SHP77 (cell line): ENCODE data around the gene CRHR2.

Experiments
- DNase-seq, 2 experiments: peaks; one replicate each; lab custom pipeline; 2025; lab: John Stamatoyannopoulos, UW

Gene CRHR2

DNA sequence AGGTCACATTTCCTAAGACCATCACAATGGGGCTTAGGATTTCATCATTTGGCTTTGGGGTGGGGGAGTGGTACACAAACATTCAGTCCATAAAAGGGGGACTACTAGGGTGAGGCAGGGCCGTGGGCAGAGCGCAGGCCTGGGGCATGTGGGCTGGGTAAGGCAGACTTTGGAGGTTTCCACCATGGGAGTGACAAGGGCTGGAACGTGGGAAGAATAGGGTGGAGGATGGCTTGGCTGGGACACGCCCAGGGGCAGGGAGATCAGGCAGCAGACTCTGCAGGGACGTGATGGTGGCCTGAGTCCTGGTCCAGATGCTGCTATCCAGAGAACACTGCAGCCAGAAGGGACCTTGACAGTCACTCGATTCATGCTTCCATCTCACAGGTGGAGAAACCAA, 24.7 kb upstream of the CRHR2 start:
- no peak for DNase-seq

- DNase-seq = no peak
These were observed 24.1 kb upstream of the CRHR2 start for GRCh38 chr7:30706316-30706715.

GRCh38 chr7:30705596-30705995, 23.3 kb upstream of the CRHR2 start:
- no peak for DNase-seq

- DNase-seq = no peak
These were observed 22.8 kb upstream of the CRHR2 start for GRCh38 chr7:30705008-30705407.

- DNase-seq = no peak
These were observed 21.5 kb upstream of the CRHR2 start for GRCh38 chr7:30703756-30704155.

GRCh38 chr7:30702200-30702599, 19.9 kb upstream of the CRHR2 start:
- DNase-seq = no peak

DNA sequence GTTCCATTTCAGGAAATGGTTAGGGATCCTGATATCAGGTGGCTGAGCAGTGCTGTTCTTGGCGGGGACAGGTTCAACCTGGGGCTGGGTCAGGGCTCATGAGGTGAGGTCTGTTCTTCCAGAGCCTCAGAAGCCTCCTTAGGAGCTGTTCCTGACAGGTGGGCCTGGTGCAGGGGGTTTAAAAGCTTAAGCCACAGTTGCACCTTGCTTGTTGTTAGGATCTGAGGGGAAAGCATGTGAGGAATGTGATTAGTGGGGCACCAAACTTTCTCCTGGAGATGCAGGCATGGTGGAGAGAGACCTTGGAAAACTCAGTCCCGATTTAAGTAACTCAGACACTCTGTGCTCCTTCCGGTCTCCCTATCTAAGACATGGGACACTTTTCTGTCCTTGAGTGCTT, 18.7 kb upstream of the CRHR2 start:
- no peak for DNase-seq

- peak in 1 of 2 experiments; percentile 20 for DNase-seq
These were observed 17.6 kb upstream of the CRHR2 start for GRCh38 chr7:30699706-30700495.

- no peak for DNase-seq
These were observed 16.2 kb upstream of the CRHR2 start for GRCh38 chr7:30698481-30698880.

DNA sequence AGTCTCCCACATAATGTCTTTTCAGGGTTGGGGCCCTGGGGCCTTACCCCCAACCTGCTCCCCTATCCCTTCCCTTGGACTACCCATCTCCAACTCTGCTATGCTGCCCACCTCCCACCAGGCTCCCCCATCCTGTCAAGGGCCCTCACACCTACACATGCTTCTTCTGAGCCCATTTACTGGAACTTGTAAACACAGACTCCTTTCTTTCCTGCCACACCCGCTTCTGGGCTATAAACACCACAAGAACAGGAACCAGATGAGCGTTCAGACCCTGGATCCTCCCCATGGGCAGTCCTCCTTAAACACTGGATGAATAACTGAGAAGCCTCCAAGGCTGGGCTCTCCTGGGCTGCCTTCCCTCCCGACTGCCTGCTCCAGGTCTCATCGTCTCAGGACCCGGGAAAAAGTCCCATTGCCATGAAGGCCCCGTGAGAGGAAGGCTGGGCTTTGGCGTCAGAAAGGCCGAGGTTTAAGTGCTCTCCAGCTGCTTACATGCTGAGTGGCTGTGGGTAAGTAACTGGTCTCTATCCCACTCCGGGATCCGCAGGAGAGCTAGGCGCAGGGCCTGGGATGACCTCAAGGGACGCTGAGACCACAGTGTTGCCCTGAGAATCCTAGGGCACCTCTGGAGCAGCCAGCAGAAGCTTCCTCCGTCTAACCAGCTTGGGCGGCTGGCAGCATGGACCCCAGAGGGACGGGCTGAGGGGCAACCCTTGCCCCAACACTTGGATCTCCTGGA, 15.6 kb upstream of the CRHR2 start:
- DNase-seq = no peak

GRCh38 chr7:30694774-30695721, 12.8 kb upstream of the CRHR2 start:
- no peak for DNase-seq

DNA sequence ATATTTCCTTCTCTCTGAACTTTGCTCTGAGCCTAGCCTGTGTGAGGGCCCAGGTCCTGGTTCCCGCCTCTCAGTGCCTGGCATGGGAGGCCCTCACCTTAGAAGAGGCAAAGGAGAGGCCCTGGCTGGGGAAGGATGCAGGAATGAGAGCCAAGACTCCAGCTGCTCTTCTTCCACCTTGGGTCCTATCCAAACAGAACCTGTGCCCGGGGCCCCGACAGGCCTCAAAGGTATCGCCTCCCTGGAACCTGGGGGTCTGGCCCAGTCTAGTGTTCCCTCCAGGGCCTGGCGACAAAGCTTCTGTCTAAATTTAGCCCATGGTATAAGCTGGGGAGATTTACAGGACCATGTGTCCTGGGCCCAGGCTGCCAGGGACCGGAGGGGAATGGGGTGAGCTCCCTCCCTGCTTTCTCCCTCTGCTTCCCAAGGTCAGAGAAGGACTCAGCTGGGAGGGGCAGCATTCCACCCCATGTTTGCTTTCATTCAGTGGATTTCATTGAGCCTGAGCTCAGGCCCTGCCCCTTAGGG, 12.0 kb upstream of the CRHR2 start:
- DNase-seq = no peak

DNA sequence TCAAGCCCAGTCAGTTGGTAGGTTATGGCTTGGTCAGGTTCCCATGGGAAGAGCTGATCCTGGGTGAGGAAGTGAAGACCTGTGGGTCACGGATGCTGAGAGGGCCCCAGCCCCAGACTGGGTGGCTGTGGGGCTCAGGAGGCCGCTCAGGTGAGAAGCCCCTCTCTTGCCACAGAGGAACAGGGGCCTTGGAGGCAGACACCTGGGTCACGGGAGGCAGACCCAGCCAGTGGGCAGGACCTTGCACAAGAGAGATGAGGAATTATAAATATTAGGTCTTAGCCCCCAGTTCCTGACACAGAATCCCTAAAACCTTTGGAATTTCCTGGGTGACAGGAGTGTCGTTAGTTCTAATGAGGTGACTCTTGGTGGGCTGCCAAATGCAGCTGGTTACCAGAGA, 10.6 kb upstream of the CRHR2 start:
- no peak for DNase-seq

GRCh38 chr7:30692438-30692837, 10.2 kb upstream of the CRHR2 start:
- no peak for DNase-seq

GRCh38 chr7:30690011-30690410, 7.8 kb upstream of the CRHR2 start:
- DNase-seq = no peak

- DNase-seq = no peak
These were observed 6.5 kb upstream of the CRHR2 start for GRCh38 chr7:30688718-30689221.

DNA sequence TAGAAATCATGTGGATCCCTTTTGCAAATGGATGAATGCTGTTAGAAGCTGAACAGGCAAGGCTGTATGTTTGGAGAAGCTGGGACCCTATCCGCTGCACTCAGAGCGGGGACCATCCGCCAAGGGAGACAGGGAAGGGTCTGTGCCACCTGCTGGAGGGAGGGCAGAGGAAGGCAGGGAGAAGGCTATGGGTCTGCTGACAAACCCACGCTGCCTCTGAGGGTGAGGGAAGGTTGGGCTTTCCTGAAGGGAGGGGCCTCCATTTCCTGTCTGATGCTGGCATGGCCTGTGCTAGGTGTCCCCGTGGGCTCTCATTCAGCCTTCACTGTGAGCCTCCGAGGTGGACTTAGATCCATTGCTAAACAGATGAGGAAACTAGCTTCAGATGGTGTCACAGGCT, 5.3 kb upstream of the CRHR2 start:
- DNase-seq = peak in 1 of 2 experiments; percentile 34

DNA sequence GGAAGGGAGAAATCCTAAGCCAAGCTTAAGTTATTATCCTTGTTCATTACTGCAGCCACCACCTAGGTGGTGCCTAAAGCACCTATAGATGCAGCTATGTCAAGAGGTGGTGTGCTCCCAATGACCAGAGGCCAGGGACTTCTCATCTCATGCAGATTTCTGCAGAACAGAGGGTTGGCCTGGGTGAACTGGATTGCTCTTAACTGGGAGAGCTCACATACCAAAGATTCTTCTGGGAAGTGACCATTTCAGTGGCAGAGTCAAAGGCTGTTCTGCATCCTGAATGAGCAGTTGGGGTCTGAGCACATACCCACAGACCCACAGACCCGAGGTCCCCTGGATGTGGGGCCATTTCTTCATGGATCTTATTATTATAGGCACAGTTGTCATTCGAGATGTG, 2.1 kb upstream of the CRHR2 start:
- DNase-seq = no peak

DNA sequence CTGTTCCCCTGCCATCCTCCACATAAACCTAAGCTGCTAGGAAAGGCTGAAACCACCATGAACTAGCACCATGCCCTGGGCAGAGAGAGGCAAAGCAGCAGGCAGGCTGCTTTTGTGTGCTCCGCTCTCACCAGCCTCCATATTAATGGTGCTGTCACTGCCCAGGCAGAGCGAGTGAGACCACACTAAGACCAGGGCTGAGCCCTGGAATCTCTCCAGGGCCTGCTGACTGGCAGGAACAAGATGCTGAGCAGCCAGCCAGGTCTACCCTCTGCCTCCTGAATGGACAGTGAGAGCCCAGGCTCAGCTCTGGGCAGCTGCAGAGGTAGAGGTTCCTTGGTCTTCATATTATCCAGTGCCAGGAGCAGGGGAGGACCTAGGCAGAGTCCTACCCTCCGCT, 1.6 kb upstream of the CRHR2 start:
- DNase-seq = no peak

GRCh38 chr7:30683306-30683705, 1.1 kb upstream of the CRHR2 start:
- DNase-seq = no peak

DNA sequence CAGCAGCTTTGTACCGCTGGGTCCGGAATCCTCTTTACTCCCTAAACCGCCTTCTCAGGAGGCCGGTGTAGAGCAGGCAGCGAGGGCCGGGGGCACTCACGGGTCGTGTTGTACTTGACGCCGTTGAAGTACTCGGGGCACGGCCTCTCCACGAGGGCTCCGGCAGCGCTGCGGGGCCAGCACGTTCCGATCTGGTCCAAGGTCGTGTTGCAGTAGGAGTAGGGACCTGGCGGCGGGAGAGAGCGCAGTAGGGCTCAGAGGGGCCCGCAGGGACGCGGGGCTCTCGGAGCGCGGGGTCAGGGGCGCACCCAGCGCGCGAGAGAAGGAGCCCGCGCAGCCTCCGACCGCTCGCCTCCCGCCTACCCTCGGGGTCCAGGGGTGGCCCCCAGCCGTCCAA, 443 bp downstream of the CRHR2 start:
- DNase-seq = no peak

DNA sequence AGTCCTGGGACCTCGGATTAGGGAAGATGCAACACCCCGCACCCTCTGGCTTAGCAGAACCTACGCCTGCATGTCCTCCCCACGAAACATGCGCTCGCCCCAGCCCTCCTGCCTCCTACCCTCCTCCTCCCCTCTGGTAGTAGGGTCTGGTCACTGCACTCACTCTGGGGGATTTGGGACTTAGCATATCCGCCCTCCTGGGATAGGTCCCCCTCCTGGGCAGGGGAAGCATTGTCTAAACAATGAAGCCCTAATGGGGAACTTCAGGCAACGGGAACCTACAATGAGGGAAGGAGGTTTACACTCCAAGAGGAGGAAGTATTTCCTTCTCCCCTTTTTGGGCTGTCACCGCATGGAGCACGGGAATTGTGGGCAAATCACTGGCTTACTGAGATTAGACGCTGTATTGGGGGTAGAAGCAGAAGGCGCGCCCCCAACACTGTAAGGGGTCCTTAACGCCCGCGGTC, 892 bp downstream of the CRHR2 start:
- DNase-seq = no peak
